BE2C (cell line): ENCODE data around the gene RAB8B.

Source experiments
- DNase-seq: peaks from one replicate; pipeline ENCODE4 v3.0.0-alpha.2; 2020
- H3K27me3 ChIP-seq: fragments of 250-450 bp; sonication (Bioruptor Pico); 2 replicates; pipeline ENCODE4 v1.5.1; 2020; ENCODE audit warnings: mild to moderate bottlenecking
- H3K36me3 ChIP-seq: fragments of 250-450 bp; sonication (Bioruptor Pico); 2 replicates; pipeline ENCODE4 v1.5.1; 2020; ENCODE audit warnings: mild to moderate bottlenecking
- H3K4me1 ChIP-seq: fragments of 250-450 bp; sonication (Bioruptor Pico); 2 replicates; pipeline ENCODE4 v1.5.1; 2020
- H3K4me3 ChIP-seq: 2 replicates; pipeline ENCODE4 v1.5.1; 2011; ENCODE audit warnings: low read depth, low read length
- H3K9me3 ChIP-seq: fragments of 250-450 bp; sonication (Bioruptor Pico); 2 replicates; pipeline ENCODE4 v1.5.1; 2020
- CTCF ChIP-seq: IDR thresholded peaks from 2 replicates; pipeline ENCODE4 v1.5.1; 2012; ENCODE audit warnings: mild to moderate bottlenecking, low read depth, low read length

RAB8B gene

GRCh38 chr15:63210151-63211091 is 21.0 kb downstream of the RAB8B start:
- no peak for DNase-seq
- Histone ChIP-seq H3K4me1 (no peaks in the 10 kb centered on the region), H3K36me3 (no peaks in the 10 kb centered on the region), H3K9me3 (no peaks in the 10 kb centered on the region), H3K4me3 (no peak overlapping the region), H3K27me3 (no peaks in the 10 kb centered on the region)
- TF ChIP-seq CTCF: no peak

GRCh38 chr15:63211092-63211490 is 21.7 kb downstream of the RAB8B start:
- no peaks in the 10 kb centered on the region for H3K27me3 ChIP-seq
- H3K9me3 ChIP-seq: no peaks in the 10 kb centered on the region
- H3K4me3 ChIP-seq: no peak overlapping the region
- TF ChIP-seq CTCF: no peak
- no peak for DNase-seq
- H3K4me1 ChIP-seq: no peaks in the 10 kb centered on the region
- H3K36me3 ChIP-seq: no peaks in the 10 kb centered on the region

- Histone ChIP-seq H3K4me3 (no peak overlapping the region), H3K36me3 (no peaks in the 10 kb centered on the region), H3K27me3 (no peaks in the 10 kb centered on the region), H3K4me1 (no peaks in the 10 kb centered on the region), H3K9me3 (no peaks in the 10 kb centered on the region)
- no peak for TF ChIP-seq CTCF
- no peak for DNase-seq
These were observed 22.1 kb downstream of the RAB8B start for GRCh38 chr15:63211549-63211948.

GRCh38 chr15:63212050-63213004 is 22.9 kb downstream of the RAB8B start:
- no peak for DNase-seq
- Histone ChIP-seq H3K4me1 (no peaks in the 10 kb centered on the region), H3K4me3 (no peak overlapping the region), H3K27me3 (no peaks in the 10 kb centered on the region), H3K9me3 (no peaks in the 10 kb centered on the region), H3K36me3 (no peaks in the 10 kb centered on the region)
- TF ChIP-seq CTCF: no peak

GRCh38 chr15:63218100-63218808 is 28.8 kb downstream of the RAB8B start:
- no peaks in the 10 kb centered on the region for H3K9me3 ChIP-seq
- H3K36me3 ChIP-seq: no peaks in the 10 kb centered on the region
- DNase-seq: no peak
- no peaks in the 10 kb centered on the region for H3K27me3 ChIP-seq
- H3K4me1 ChIP-seq: no peaks in the 10 kb centered on the region
- no peak for TF ChIP-seq CTCF
- no peak overlapping the region for H3K4me3 ChIP-seq
